Anterior cingulate cortex (tissue), 58 donors: ENCODE data around the gene PRKAR1A.
A peak's percentile ranks its signal among the peaks of the same experiment; 100 is the strongest.

Experiments
- DNase-seq, 58 donors: peaks; one replicate each; lab custom pipeline; 2025; lab: John Stamatoyannopoulos, UW

Gene PRKAR1A

GRCh38 chr17:68539548-68540467 is 27.6 kb downstream of the PRKAR1A start:
- DNase-seq, result peak in 5 of 58 donors; percentile 6 to 34 (median 20)

- no peak for DNase-seq
Measured at GRCh38 chr17:68540981-68541380, 28.8 kb downstream of the PRKAR1A start.

- no peak for DNase-seq
Measured at GRCh38 chr17:68541816-68542215, 29.6 kb downstream of the PRKAR1A start.

- no peak for DNase-seq
Measured at GRCh38 chr17:68542698-68543463, 30.7 kb downstream of the PRKAR1A start.

- DNase-seq, result no peak
Measured at GRCh38 chr17:68544111-68544915, 32.1 kb downstream of the PRKAR1A start.

- no peak for DNase-seq
Measured at GRCh38 chr17:68556551-68556950, 44.3 kb downstream of the PRKAR1A start.

- DNase-seq, result no peak
Measured at GRCh38 chr17:68559316-68559715, 47.1 kb downstream of the PRKAR1A start.

- no peak for DNase-seq
Measured at GRCh38 chr17:68560966-68561720, 48.9 kb downstream of the PRKAR1A start.

- DNase-seq, result no peak
Measured at GRCh38 chr17:68562736-68563135, 50.5 kb downstream of the PRKAR1A start.

- DNase-seq, result no peak
Measured at GRCh38 chr17:68564415-68565111, 52.3 kb downstream of the PRKAR1A start.

GRCh38 chr17:68565661-68566441 is 53.6 kb downstream of the PRKAR1A start:
- no peak for DNase-seq

GRCh38 chr17:68566442-68566738 is 54.2 kb downstream of the PRKAR1A start:
- DNase-seq, result no peak

GRCh38 chr17:68567035-68567434 is 54.8 kb downstream of the PRKAR1A start:
- no peak for DNase-seq

GRCh38 chr17:68567581-68567980 is 55.4 kb downstream of the PRKAR1A start:
- no peak for DNase-seq

GRCh38 chr17:68568581-68568980 is 56.4 kb downstream of the PRKAR1A start:
- DNase-seq, result no peak

GRCh38 chr17:68569346-68569745 is 57.1 kb downstream of the PRKAR1A start:
- DNase-seq, result no peak

GRCh38 chr17:68570526-68570925 is 58.3 kb downstream of the PRKAR1A start:
- peak in 2 of 58 donors; percentile 16 to 17 for DNase-seq

- DNase-seq, result no peak
Measured at GRCh38 chr17:68572138-68572842, 60.1 kb downstream of the PRKAR1A start.
